Neural cell (in vitro differentiated cells): ENCODE data around the gene TSPAN18. TPM values are rescaled to one million over a fixed set of nuclear protein-coding genes. Genes with fewer than 3 reads are reported as not detected.

Experiments used
- H2AFZ ChIP-seq: fragments of 200-600, 300-800 bp; sonication (generic), shearing (Covaris generic); 2 replicates; pipeline ENCODE4 v1.6.0; 2014; ENCODE audit warnings: low read depth, mild to moderate bottlenecking, antibody characterized with exemption, low read length, moderate library complexity
- H3F3A ChIP-seq: fragments of 200-600 bp; shearing (Covaris generic); 2 replicates; pipeline ENCODE4 v1.6.1; 2016; ENCODE audit warnings: mild to moderate bottlenecking, moderate library complexity, mixed read lengths, antibody characterized with exemption, low read length; ENCODE audit not compliant: insufficient read depth, poor library complexity, severe bottlenecking
- H3K27ac ChIP-seq: fragments of 200-600, 300-800 bp; sonication (generic), shearing (Covaris generic); 2 replicates; pipeline ENCODE4 v1.5.1; 2014; ENCODE audit warnings: mild to moderate bottlenecking, low read length, moderate library complexity
- H3K27me3 ChIP-seq: fragments of 300-800, 200-600 bp; sonication (generic), shearing (Covaris generic); 2 replicates; pipeline ENCODE4 v1.6.0; 2014; ENCODE audit warnings: mild to moderate bottlenecking, low read depth, low read length, moderate library complexity; ENCODE audit not compliant: insufficient read depth
- H3K36me3 ChIP-seq: fragments of 300-800, 200-600 bp; sonication (generic), shearing (Covaris generic); 2 replicates; pipeline ENCODE4 v1.5.1; 2014; ENCODE audit warnings: mild to moderate bottlenecking, antibody characterized with exemption, low read length, moderate library complexity; ENCODE audit not compliant: insufficient read depth
- H3K4me2 ChIP-seq: fragments of 300-800, 200-600 bp; sonication (generic), shearing (Covaris generic); 2 replicates; pipeline ENCODE4 v1.6.0; 2014; ENCODE audit warnings: mild to moderate bottlenecking, low read length
- H3K4me3 ChIP-seq: fragments of 300-800, 200-600 bp; sonication (generic), shearing (Covaris generic); 2 replicates; pipeline ENCODE4 v1.5.1; 2014; ENCODE audit warnings: mild to moderate bottlenecking, low read length, moderate library complexity
- H3K79me2 ChIP-seq: fragments of 200-600 bp; shearing (Covaris generic); replicated peaks from 2 replicates; pipeline ENCODE4 v1.6.0; 2014; ENCODE audit warnings: mild to moderate bottlenecking, low read length, moderate library complexity; ENCODE audit not compliant: insufficient read depth
- H3K9ac ChIP-seq: fragments of 300-800, 200-600 bp; sonication (generic), shearing (Covaris generic); 2 replicates; pipeline ENCODE4 v1.6.1; 2016; ENCODE audit warnings: mild to moderate bottlenecking, low read length, mixed read lengths
- H3K9me2 ChIP-seq: fragments of 200-600 bp; shearing (Covaris generic); 2 replicates; pipeline ENCODE4 v1.6.1; 2016; ENCODE audit warnings: mild to moderate bottlenecking, low read length, mixed read lengths; ENCODE audit not compliant: insufficient read depth
- H3K9me3 ChIP-seq: fragments of 200-600, 300-800 bp; sonication (generic), shearing (Covaris generic); 2 replicates; pipeline ENCODE4 v1.6.1; 2016; ENCODE audit warnings: mild to moderate bottlenecking, mixed run types, low read length, moderate library complexity, mixed read lengths
- H4K20me1 ChIP-seq: fragments of 200-600 bp; shearing (Covaris generic); 2 replicates; pipeline ENCODE4 v1.6.1; 2016; ENCODE audit warnings: mild to moderate bottlenecking, mixed run types; ENCODE audit not compliant: insufficient read depth
- CTCF ChIP-seq: fragments of 450-650 bp; IDR thresholded peaks from 2 replicates; pipeline ENCODE4 v1.5.1; 2014; ENCODE audit warnings: antibody characterized with exemption, mild to moderate bottlenecking, moderate library complexity; ENCODE audit not compliant: poor library complexity, severe bottlenecking
- EP300 ChIP-seq: fragments of 450-650 bp; conservative IDR thresholded peaks from 2 replicates; pipeline ENCODE4 v1.6.1; 2014; ENCODE audit warnings: antibody characterized with exemption, mild to moderate bottlenecking, moderate library complexity; ENCODE audit not compliant: poor library complexity, severe bottlenecking
- EZH2 ChIP-seq: fragments of 200-600, 300-800 bp; shearing (Covaris generic), sonication (generic); IDR thresholded peaks from 2 replicates; pipeline ENCODE4 v1.6.1; 2014; ENCODE audit warnings: antibody characterized with exemption, low read length, borderline replicate concordance, mild to moderate bottlenecking; ENCODE audit not compliant: insufficient read depth, poor library complexity, severe bottlenecking
- MXI1 ChIP-seq: fragments of 450-650 bp; conservative IDR thresholded peaks from 2 replicates; pipeline ENCODE4 v1.6.1; 2014; ENCODE audit warnings: antibody characterized with exemption, mild to moderate bottlenecking; ENCODE audit not compliant: poor library complexity, severe bottlenecking
- POLR2AphosphoS5 ChIP-seq: IDR thresholded peaks from 2 replicates; pipeline ENCODE4 v1.6.1; 2012
- RAD21 ChIP-seq: fragments of 450-650 bp; conservative IDR thresholded peaks from 2 replicates; pipeline ENCODE4 v1.6.1; 2014; ENCODE audit warnings: antibody characterized with exemption, mild to moderate bottlenecking, moderate library complexity
- REST ChIP-seq: IDR thresholded peaks from 2 replicates; pipeline ENCODE4 v1.6.1; 2012; ENCODE audit warnings: borderline replicate concordance
- SMC3 ChIP-seq: fragments of 450-650 bp; conservative IDR thresholded peaks from 2 replicates; pipeline ENCODE4 v1.6.1; 2014; ENCODE audit warnings: antibody characterized with exemption, mild to moderate bottlenecking, moderate library complexity; ENCODE audit not compliant: poor library complexity
- TAF1 ChIP-seq: IDR thresholded peaks from 2 replicates; pipeline ENCODE4 v1.6.1; 2012; ENCODE audit warnings: low read depth
- polyA plus RNA-seq: library from polyadenylated mRNA; depleted of rRNA; stranded (reverse); fragments of >200 nt; gene quantifications from 2 replicates; pipeline ENCODE4 v1.2.3, GENCODE V29; 2014

Gene TSPAN18
- polyA plus RNA-seq, 1 donor from 2014 or later: 8.4 TPM

GRCh38 chr11:44853666-44854065 is 126.9 kb downstream of the TSPAN18 start:
- Histone ChIP-seq H3K36me3 (no peaks in the 10 kb centered on the region), H3K4me2 (no peak overlapping the region), H3K4me3 (no peak overlapping the region), H2AFZ (no peak overlapping the region), H3K27me3 (no peaks in the 10 kb centered on the region), H4K20me1 (no peaks in the 10 kb centered on the region), H3K79me2 (no peaks in the 10 kb centered on the region), H3K9me3 (no peaks in the 10 kb centered on the region), H3K9ac (no peak overlapping the region), H3F3A (no peaks in the 10 kb centered on the region), H3K9me2 (no peaks in the 10 kb centered on the region), H3K27ac (no peak overlapping the region)
- TF ChIP-seq MXI1 (no peak), REST (no peak), CTCF (no peak), TAF1 (no peak)

GRCh38 chr11:44854086-44854485 is 127.3 kb downstream of the TSPAN18 start:
- Histone ChIP-seq H3K27ac (no peak overlapping the region), H3K4me2 (no peak overlapping the region), H3K9me3 (no peaks in the 10 kb centered on the region), H4K20me1 (no peaks in the 10 kb centered on the region), H3K9ac (no peak overlapping the region), H3F3A (no peaks in the 10 kb centered on the region), H3K9me2 (no peaks in the 10 kb centered on the region), H3K4me3 (no peak overlapping the region), H3K79me2 (no peaks in the 10 kb centered on the region), H3K27me3 (no peaks in the 10 kb centered on the region), H2AFZ (no peak overlapping the region), H3K36me3 (no peaks in the 10 kb centered on the region)
- no peak for TF ChIP-seq POLR2AphosphoS5
- TF ChIP-seq SMC3: no peak
- no peak for TF ChIP-seq MXI1
- TF ChIP-seq EP300: no peak
- no peak for TF ChIP-seq TAF1
- no peak for TF ChIP-seq REST
- TF ChIP-seq EZH2: no peak
- TF ChIP-seq CTCF: no peak
- TF ChIP-seq RAD21: no peak
